IMR-90 (cell line): ENCODE data around the gene ABL1.

Experiments used
- RAD21 ChIP-seq: IDR thresholded peaks from 2 replicates; pipeline ENCODE4 v1.6.1; 2012; ENCODE audit warnings: low read length, improper control_type of control experiment
- RCOR1 ChIP-seq: IDR thresholded peaks from 2 replicates; pipeline ENCODE4 v1.6.1; 2012; ENCODE audit warnings: mild to moderate bottlenecking, low read length, improper control_type of control experiment; ENCODE audit not compliant: insufficient replicate concordance
- SMC3 ChIP-seq: fragments of 150-350 bp; IDR thresholded peaks from 2 replicates; pipeline ENCODE4 v1.6.1; 2016; ENCODE audit warnings: low read depth, mild to moderate bottlenecking, antibody characterized with exemption, low read length, moderate library complexity

DNA sequence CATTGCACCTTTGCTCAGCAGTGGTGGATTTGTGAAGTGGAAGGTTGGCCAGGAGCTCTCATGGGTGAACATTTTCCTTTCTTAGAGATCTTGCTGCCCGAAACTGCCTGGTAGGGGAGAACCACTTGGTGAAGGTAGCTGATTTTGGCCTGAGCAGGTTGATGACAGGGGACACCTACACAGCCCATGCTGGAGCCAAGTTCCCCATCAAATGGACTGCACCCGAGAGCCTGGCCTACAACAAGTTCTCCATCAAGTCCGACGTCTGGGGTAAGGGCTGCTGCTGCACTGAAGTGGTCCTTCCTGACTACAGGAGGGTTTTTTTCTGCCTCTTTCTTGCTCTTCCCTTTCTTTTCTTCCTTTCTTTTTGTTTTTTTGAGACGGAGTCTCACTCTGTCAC, 39.7 kb downstream of the ABL1 start:
- TF ChIP-seq SMC3 (no peak), RCOR1 (no peak), RAD21 (no peak)
